ENCODE measurements around the gene FBP1. TPM values are rescaled to one million over a fixed set of nuclear protein-coding genes. Genes with fewer than 3 reads are reported as not detected.

Gene FBP1
- total RNA-seq, 1 experiment from 2014 or later: 2.3 TPM

DNA sequence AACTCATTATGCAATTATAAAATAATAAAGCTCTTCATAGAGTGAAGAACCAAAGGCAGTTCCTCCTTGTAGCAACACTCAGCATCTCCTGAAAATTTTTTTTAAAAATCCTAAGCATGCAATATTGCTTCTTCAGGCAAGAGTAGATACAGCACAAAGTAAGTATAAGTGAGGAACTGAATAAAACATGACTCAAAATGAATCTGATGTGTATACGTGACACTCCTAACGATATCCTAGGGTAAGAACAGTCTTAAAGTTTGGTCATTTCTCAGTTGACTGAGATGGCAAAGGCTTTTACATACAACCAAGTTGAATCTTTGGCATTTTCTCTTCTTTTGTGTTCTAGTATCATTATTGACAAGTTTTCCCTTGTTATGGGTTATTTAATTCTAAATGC, 46.0 kb upstream of the FBP1 start:
- POLR2A ChIA-PET: no interaction called here
- H3K36me3 ChIP-seq (ENCODE audit: control insufficient read depth, insufficient read depth, low read length): no peaks in the 10 kb centered on the region
- no peak for DNase-seq
- peaks cover 14% of the 10 kb centered on the region for H3K4me1 Mint-ChIP-seq (ENCODE audit: low read depth, unreplicated experiment)
- H3K9me3 Mint-ChIP-seq (ENCODE audit: unreplicated experiment): peaks cover 9% of the 10 kb centered on the region
- H3K27me3 Mint-ChIP-seq (ENCODE audit: insufficient read depth, unreplicated experiment): no peaks in the 10 kb centered on the region
- H3K4me3 ChIP-seq (ENCODE audit: low read depth, low read length): no peak overlapping the region
- peaks cover 16% of the 10 kb centered on the region for H3K4me1 ChIP-seq
- H3K9me3 ChIP-seq: no peaks in the 10 kb centered on the region
- no peak overlapping the region for H3K4me3 Mint-ChIP-seq (ENCODE audit: unreplicated experiment)
- intact Hi-C loops (cut with micrococcal nuclease; ENCODE audit: unreplicated experiment): no loop called here
- no peaks in the 10 kb centered on the region for H3K27me3 ChIP-seq (replicated peaks; ENCODE audit: control insufficient read depth, insufficient read depth, low read length)
- no peaks in the 10 kb centered on the region for H3K36me3 Mint-ChIP-seq (ENCODE audit: insufficient read depth, unreplicated experiment)
- TF ChIP-seq, protein P1, sequence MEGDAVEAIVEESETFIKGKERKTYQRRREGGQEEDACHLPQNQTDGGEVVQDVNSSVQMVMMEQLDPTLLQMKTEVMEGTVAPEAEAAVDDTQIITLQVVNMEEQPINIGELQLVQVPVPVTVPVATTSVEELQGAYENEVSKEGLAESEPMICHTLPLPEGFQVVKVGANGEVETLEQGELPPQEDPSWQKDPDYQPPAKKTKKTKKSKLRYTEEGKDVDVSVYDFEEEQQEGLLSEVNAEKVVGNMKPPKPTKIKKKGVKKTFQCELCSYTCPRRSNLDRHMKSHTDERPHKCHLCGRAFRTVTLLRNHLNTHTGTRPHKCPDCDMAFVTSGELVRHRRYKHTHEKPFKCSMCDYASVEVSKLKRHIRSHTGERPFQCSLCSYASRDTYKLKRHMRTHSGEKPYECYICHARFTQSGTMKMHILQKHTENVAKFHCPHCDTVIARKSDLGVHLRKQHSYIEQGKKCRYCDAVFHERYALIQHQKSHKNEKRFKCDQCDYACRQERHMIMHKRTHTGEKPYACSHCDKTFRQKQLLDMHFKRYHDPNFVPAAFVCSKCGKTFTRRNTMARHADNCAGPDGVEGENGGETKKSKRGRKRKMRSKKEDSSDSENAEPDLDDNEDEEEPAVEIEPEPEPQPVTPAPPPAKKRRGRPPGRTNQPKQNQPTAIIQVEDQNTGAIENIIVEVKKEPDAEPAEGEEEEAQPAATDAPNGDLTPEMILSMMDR (IDR thresholded peaks at IDR 0.05; ENCODE audit: insufficient read depth in 1 of 2, low read depth in 1 of 2, low read length in 1 of 2, severe bottlenecking in 1 of 2, unreplicated experiment in 1 of 2): no peak
- no peak overlapping the region for H3K27ac Mint-ChIP-seq (ENCODE audit: unreplicated experiment)
- CTCF ChIA-PET: no interaction called here
- no TSS peak for BruUV-seq (replicated peaks)

DNA sequence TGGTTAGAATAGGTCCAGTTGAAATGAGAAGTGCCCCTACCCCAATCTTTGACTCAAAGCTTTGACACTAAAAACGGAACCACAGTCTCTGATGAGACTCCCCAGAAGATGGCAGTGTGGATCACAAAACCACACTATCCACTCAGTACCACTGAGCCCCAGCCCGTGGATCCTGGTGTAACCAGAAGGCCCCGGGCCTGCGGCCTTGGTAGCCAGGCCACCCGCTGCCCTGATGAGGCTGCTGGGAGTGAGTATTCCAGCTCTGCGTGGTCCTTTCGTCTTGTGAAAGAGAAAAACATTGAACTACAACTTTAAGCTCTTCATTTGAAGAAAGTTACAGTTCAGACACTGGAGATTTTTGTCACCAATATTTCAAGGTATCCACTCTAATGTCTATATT, 42.2 kb upstream of the FBP1 start:
- Mint-ChIP-seq H3K9me3 (ENCODE audit: unreplicated experiment) (no peaks in the 10 kb centered on the region), H3K36me3 (ENCODE audit: insufficient read depth, unreplicated experiment) (no peaks in the 10 kb centered on the region), H3K27ac (ENCODE audit: unreplicated experiment) (peak overlapping the region; percentile 42), H3K4me3 (ENCODE audit: unreplicated experiment) (no peak overlapping the region), H3K4me1 (ENCODE audit: low read depth, unreplicated experiment) (peaks cover 15% of the 10 kb centered on the region), H3K27me3 (ENCODE audit: insufficient read depth, unreplicated experiment) (no peaks in the 10 kb centered on the region)
- Histone ChIP-seq H3K27me3 (replicated peaks; ENCODE audit: control insufficient read depth, insufficient read depth, low read length) (no peaks in the 10 kb centered on the region), H3K36me3 (ENCODE audit: control insufficient read depth, insufficient read depth, low read length) (no peaks in the 10 kb centered on the region), H3K4me3 (ENCODE audit: low read depth, low read length) (no peak overlapping the region), H3K4me1 (peaks cover 12% of the 10 kb centered on the region), H3K9me3 (no peaks in the 10 kb centered on the region)
- BruUV-seq (replicated peaks): no TSS peak
- DNase-seq: peak; percentile 78 to 80
- ChIA-PET CTCF (interaction anchor here (0.5 to 2.5 kb wide), 15 partner anchors 11 to 487 kb away, joined by 3 to 27 read pairs (median 6); no protein-coding TSS in a partner anchor), POLR2A (interaction anchor here (0.5 to 1.2 kb wide), 2 partner anchors 17 to 45 kb away, joined by 3 to 7 read pairs; partner anchors contain the start of gene AOPEP)
- TF ChIP-seq, protein P1 (IDR thresholded peaks at IDR 0.05; ENCODE audit: insufficient read depth in 1 of 2, low read depth in 1 of 2, low read length in 1 of 2, severe bottlenecking in 1 of 2, unreplicated experiment in 1 of 2): peak; percentile 78 to 84
- intact Hi-C loops (cut with micrococcal nuclease; ENCODE audit: unreplicated experiment): loop anchor here (1.0 to 5.0 kb wide), 4 partner anchors 45 to 449 kb away; partner anchors contain the start of gene AOPEP

DNA sequence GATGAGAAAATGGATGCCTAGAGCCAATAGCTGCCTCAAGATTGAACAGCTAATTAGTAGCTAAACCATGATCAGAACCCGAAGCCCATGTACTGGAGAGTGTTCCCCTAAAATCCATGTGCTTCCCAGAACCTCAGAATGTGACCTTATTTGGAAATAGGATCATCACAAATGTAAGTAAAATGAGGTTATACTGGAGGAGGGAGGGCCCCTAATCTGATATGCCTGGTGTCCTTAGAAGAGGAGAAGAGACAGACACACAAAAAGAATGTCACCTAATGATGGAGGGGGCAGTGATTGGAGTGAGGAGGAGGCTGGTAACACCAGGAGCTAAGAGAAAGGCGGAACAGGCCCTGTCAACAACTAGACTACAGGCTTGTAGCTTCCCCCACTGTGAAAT, 41.3 kb upstream of the FBP1 start:
- Histone ChIP-seq H3K4me3 (ENCODE audit: low read depth, low read length) (no peak overlapping the region), H3K27me3 (replicated peaks; ENCODE audit: control insufficient read depth, insufficient read depth, low read length) (no peaks in the 10 kb centered on the region), H3K9me3 (no peaks in the 10 kb centered on the region), H3K36me3 (ENCODE audit: control insufficient read depth, insufficient read depth, low read length) (no peaks in the 10 kb centered on the region), H3K4me1 (peaks cover 6% of the 10 kb centered on the region)
- ChIA-PET CTCF (interaction anchor here (1.5 to 2.5 kb wide), 7 partner anchors 12 to 487 kb away, joined by 6 to 27 read pairs (median 8); no protein-coding TSS in a partner anchor), POLR2A (interaction anchor here (1.2 kb wide), 1 partner anchor 46 kb away, joined by 7 read pairs; the partner anchor contains the start of gene AOPEP)
- DNase-seq: no peak
- no peak overlapping the region for H3K27ac Mint-ChIP-seq (ENCODE audit: unreplicated experiment)
- BruUV-seq (replicated peaks): no TSS peak
- no peaks in the 10 kb centered on the region for H3K27me3 Mint-ChIP-seq (ENCODE audit: insufficient read depth, unreplicated experiment)
- intact Hi-C loops (cut with micrococcal nuclease; ENCODE audit: unreplicated experiment): loop anchor here (1.0 to 5.0 kb wide), 4 partner anchors 46 to 450 kb away; partner anchors contain the start of gene AOPEP
- no peaks in the 10 kb centered on the region for H3K36me3 Mint-ChIP-seq (ENCODE audit: insufficient read depth, unreplicated experiment)
- no peak overlapping the region for H3K4me3 Mint-ChIP-seq (ENCODE audit: unreplicated experiment)
- TF ChIP-seq, protein P1 (IDR thresholded peaks at IDR 0.05; ENCODE audit: insufficient read depth in 1 of 2, low read depth in 1 of 2, low read length in 1 of 2, severe bottlenecking in 1 of 2, unreplicated experiment in 1 of 2): no peak
- no peaks in the 10 kb centered on the region for H3K9me3 Mint-ChIP-seq (ENCODE audit: unreplicated experiment)
- peaks cover 15% of the 10 kb centered on the region for H3K4me1 Mint-ChIP-seq (ENCODE audit: low read depth, unreplicated experiment)
